ENCODE results near the gene PAN3.

GRCh38 chr13:28089065-28089464 lies 49.3 kb upstream of the PAN3 start:
- TF ChIP-seq, protein P1, sequence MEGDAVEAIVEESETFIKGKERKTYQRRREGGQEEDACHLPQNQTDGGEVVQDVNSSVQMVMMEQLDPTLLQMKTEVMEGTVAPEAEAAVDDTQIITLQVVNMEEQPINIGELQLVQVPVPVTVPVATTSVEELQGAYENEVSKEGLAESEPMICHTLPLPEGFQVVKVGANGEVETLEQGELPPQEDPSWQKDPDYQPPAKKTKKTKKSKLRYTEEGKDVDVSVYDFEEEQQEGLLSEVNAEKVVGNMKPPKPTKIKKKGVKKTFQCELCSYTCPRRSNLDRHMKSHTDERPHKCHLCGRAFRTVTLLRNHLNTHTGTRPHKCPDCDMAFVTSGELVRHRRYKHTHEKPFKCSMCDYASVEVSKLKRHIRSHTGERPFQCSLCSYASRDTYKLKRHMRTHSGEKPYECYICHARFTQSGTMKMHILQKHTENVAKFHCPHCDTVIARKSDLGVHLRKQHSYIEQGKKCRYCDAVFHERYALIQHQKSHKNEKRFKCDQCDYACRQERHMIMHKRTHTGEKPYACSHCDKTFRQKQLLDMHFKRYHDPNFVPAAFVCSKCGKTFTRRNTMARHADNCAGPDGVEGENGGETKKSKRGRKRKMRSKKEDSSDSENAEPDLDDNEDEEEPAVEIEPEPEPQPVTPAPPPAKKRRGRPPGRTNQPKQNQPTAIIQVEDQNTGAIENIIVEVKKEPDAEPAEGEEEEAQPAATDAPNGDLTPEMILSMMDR (conservative IDR thresholded peaks at IDR 0.05 in 1 of 2, IDR thresholded peaks at IDR 0.05 in 1 of 2; ENCODE audit: low read depth in 1 of 2, low read length in 2 of 2), result no peak
- TF ChIP-seq EZH2 (IDR thresholded peaks at IDR 0.05; ENCODE audit: low read length, missing control alignments), result no peak
